PC-9 (cell line): ENCODE measurements around the gene LRFN3. TPM values are rescaled to one million over a fixed set of nuclear protein-coding genes. Genes with fewer than 3 reads are reported as not detected.

ENCODE experiments used
- BruUV-seq: library from RNA; stranded (reverse); fragments of 400-500 nt; replicated peaks from 2 replicates; lab custom pipeline; 2021; lab: Mats Ljungman, UMichigan
- CTCF ChIA-PET: fragments of 300-600 bp; sonication (Branson Sonifier 250); formaldehyde crosslinking; loops from one replicate; lab custom pipeline; 2022; ENCODE audit warnings: antibody characterized with exemption; lab: Charles Lee
- POLR2A ChIA-PET: fragments of 300-600 bp; sonication (Branson Sonifier 250); formaldehyde crosslinking; loops from one replicate; lab custom pipeline; 2022; ENCODE audit warnings: antibody characterized with exemption; ENCODE audit not compliant: unreplicated experiment; lab: Charles Lee
- DNase-seq, 2 experiments: peaks; one replicate each; pipeline versions ENCODE4 v3.0.0 to v3.0.0-alpha.2; 2015 to 2022; ENCODE audit warnings: mixed read lengths in 1 of 2
- H2AFZ ChIP-seq: fragments of 200-600 bp; sonication (generic); 2 replicates; pipeline ENCODE4 v1.8.1; 2017; ENCODE audit warnings: antibody characterized with exemption
- H3F3A ChIP-seq: fragments of 200-600 bp; sonication (generic); 2 replicates; pipeline ENCODE4 v1.8.1; 2017; ENCODE audit warnings: antibody characterized with exemption, mild to moderate bottlenecking, low read depth; ENCODE audit not compliant: insufficient read depth
- H3K27ac ChIP-seq: fragments of 200-600 bp; sonication (generic); 2 replicates; pipeline ENCODE4 v1.6.1; 2016; ENCODE audit warnings: mixed run types
- H3K27me3 ChIP-seq: fragments of 200-600 bp; sonication (generic); 2 replicates; pipeline ENCODE4 v1.6.1; 2016; ENCODE audit warnings: low read depth, mixed run types; ENCODE audit not compliant: insufficient read depth
- H3K36me3 ChIP-seq: fragments of 200-600 bp; sonication (generic); 2 replicates; pipeline ENCODE4 v1.6.1; 2016; ENCODE audit warnings: low read depth, mixed run types
- H3K4me1 ChIP-seq: fragments of 200-600 bp; sonication (generic); replicated peaks from 2 replicates; pipeline ENCODE4 v1.6.1; 2016; ENCODE audit warnings: mixed run types; ENCODE audit not compliant: insufficient read depth
- H3K4me2 ChIP-seq: fragments of 200-600 bp; sonication (generic); 2 replicates; pipeline ENCODE4 v1.6.1; 2017; ENCODE audit warnings: mixed run types
- H3K4me3 ChIP-seq: fragments of 200-600 bp; sonication (generic); 2 replicates; pipeline ENCODE4 v1.6.1; 2016; ENCODE audit warnings: mixed run types
- H3K79me2 ChIP-seq: fragments of 200-600 bp; sonication (generic); 2 replicates; pipeline ENCODE4 v1.6.1; 2017; ENCODE audit warnings: low read depth, mixed run types
- H3K9me2 ChIP-seq: fragments of 200-600 bp; sonication (generic); 2 replicates; pipeline ENCODE4 v1.8.1; 2017; ENCODE audit warnings: mild to moderate bottlenecking; ENCODE audit not compliant: insufficient read depth
- H3K9me3 ChIP-seq: fragments of 200-600 bp; sonication (generic); 2 replicates; pipeline ENCODE4 v1.8.1; 2016; ENCODE audit warnings: low read depth; ENCODE audit not compliant: insufficient read depth
- H4K20me1 ChIP-seq: fragments of 200-600 bp; sonication (generic); 2 replicates; pipeline ENCODE4 v1.8.1; 2017; ENCODE audit not compliant: insufficient read depth
- EZH2 ChIP-seq: fragments of 200-600 bp; sonication (generic); IDR thresholded peaks from 2 replicates; pipeline ENCODE4 v1.8.0; 2017; ENCODE audit warnings: antibody characterized with exemption, low read depth
- intact Hi-C: fragments of 100-400 bp; cut with micrococcal nuclease; formaldehyde crosslinking; loops from one replicate; pipeline ENCODE4 v1.10.0; 2022; ENCODE audit not compliant: unreplicated experiment
- total RNA-seq: library from RNA; stranded (reverse); gene quantifications from 2 replicates; pipeline ENCODE4 v1.2.3, GENCODE V29; 2021
- TF ChIP-seq, protein P1 (sequence below): fragments of 200-600 bp; sonication (generic); conservative IDR thresholded peaks from 2 replicates; pipeline ENCODE4 v1.6.1; 2017; ENCODE audit warnings: mixed run types, antibody characterized with exemption, mild to moderate bottlenecking, moderate library complexity

LRFN3 gene
- total RNA-seq, 1 experiment from 2014 or later: 10.5 TPM

DNA sequence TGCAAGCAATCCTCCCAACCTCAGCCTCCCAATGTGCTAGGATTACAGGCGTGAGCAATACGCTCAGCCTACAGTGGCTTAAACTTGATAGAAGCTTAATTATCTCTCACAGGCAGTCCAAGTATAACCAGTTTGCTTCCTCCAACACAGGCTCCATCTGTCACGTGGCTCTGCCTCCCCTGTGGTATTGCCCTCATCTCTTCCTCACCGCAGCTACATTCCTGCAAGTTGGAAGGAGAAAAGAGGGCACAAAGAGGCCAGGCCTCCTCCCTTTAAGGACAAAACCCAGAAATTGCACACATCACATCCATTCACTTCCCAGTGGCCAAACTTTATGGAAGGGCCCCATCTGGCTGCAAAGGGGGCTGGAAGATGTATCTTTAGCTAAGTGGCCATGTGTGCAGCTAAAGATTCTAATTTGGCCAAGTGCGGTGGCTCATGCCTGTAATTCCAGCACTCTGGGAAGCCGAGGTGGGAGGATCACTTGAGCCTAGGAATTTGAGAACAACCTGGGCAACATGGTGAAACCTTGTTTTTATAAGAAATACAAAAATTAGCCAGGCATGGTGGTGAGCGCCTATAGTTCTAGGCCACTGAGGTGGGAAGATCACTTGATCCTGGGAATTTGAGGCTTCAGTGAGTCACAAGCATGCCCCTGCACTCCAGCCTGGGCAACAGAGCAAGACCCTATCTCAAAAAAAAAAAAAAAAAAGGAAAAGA, 55.7 kb downstream of the LRFN3 start:
- H2AFZ ChIP-seq: no peak overlapping the region
- CTCF ChIA-PET: interaction anchor here (0.7 kb wide), 1 partner anchor 486 kb away, joined by 3 read pairs; no protein-coding TSS in a partner anchor

DNA sequence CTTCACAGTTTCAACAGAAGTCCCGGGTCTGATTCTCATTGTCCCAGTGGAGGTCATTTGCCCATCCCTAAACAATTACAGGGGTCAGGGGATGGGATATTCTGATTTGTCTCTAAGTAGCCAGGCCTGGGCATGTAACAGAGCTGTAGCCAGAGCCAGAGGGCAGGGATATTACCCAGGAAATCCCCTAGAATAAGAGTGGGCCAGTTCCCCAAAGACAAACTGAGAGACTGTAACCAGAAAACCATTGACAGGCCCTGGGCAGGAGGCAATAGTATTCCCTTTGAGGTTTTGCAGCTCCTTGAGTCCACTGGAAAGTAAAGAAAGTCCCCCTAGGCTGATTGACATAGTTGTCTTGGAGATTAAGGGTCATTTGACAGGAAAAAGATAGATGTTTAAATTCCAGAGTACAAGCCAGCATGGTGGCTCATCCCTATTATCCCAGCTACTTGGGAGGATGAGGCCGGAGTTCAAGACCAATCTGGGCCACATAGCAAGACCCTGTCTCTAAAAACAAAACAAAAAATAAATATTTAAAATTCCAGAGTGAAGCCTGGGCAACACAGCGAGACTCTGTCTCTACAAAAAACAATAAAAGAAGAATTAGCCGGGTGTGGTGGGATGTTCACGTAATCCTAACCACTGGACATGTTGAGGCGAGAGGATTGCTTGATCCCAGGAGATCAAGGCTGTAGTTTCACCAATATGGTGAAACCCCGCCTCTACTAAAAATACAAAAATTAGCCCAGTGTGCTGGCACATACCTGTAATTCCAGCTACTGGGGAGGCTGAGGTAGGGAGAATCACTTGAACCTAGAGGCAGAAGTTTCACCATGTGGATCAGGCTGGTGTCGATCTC, 57.0 kb downstream of the LRFN3 start:
- Histone ChIP-seq H3K27ac (no peak overlapping the region), H3K4me3 (no peak overlapping the region), H3K4me2 (no peak overlapping the region), H2AFZ (no peak overlapping the region), H4K20me1 (peaks cover 11% of the 10 kb centered on the region; the same call in 1 of the 2 replicates), H3K9me2 (no peaks in the 10 kb centered on the region), H3K27me3 (peaks cover 9% of the 10 kb centered on the region), H3K36me3 (no peaks in the 10 kb centered on the region), H3K4me1 (peaks cover 8% of the 10 kb centered on the region; the same call in 1 of the 2 replicates), H3F3A (no peaks in the 10 kb centered on the region), H3K9me3 (no peaks in the 10 kb centered on the region; the same call in 1 of the 2 replicates), H3K79me2 (peaks cover 21% of the 10 kb centered on the region)
- ChIA-PET POLR2A (interaction anchor here (0.7 kb wide), 1 partner anchor 135 kb away, joined by 5 read pairs; no protein-coding TSS in a partner anchor), CTCF (no interaction called here)
- BruUV-seq: no TSS peak
- TF ChIP-seq, protein P1, sequence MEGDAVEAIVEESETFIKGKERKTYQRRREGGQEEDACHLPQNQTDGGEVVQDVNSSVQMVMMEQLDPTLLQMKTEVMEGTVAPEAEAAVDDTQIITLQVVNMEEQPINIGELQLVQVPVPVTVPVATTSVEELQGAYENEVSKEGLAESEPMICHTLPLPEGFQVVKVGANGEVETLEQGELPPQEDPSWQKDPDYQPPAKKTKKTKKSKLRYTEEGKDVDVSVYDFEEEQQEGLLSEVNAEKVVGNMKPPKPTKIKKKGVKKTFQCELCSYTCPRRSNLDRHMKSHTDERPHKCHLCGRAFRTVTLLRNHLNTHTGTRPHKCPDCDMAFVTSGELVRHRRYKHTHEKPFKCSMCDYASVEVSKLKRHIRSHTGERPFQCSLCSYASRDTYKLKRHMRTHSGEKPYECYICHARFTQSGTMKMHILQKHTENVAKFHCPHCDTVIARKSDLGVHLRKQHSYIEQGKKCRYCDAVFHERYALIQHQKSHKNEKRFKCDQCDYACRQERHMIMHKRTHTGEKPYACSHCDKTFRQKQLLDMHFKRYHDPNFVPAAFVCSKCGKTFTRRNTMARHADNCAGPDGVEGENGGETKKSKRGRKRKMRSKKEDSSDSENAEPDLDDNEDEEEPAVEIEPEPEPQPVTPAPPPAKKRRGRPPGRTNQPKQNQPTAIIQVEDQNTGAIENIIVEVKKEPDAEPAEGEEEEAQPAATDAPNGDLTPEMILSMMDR: no peak
- TF ChIP-seq EZH2: no peak
- intact Hi-C loops: loop anchor here (10.0 kb wide), 1 partner anchor 248 kb away; the partner anchor contains the start of genes IGFLR1, LIN37, PSENEN and U2AF1L4
- DNase-seq: no peak

More for the DNA sequence above, 55.7 kb downstream of the LRFN3 start:
- H3K4me2 ChIP-seq: no peak overlapping the region
- peaks cover 8% of the 10 kb centered on the region; the same call in 1 of the 2 replicates for H4K20me1 ChIP-seq
- H3K4me1 ChIP-seq: peaks cover 8% of the 10 kb centered on the region; the same call in 1 of the 2 replicates
- peaks cover 21% of the 10 kb centered on the region for H3K27me3 ChIP-seq
- no peaks in the 10 kb centered on the region; the same call in 1 of the 2 replicates for H3K9me3 ChIP-seq
- no peak for TF ChIP-seq EZH2
- TF ChIP-seq, protein P1: no peak
- H3K4me3 ChIP-seq: no peak overlapping the region
- intact Hi-C loops: loop anchor here (10.0 kb wide), 1 partner anchor 247 kb away; the partner anchor contains the start of genes IGFLR1, LIN37, PSENEN and U2AF1L4
- no peaks in the 10 kb centered on the region for H3K9me2 ChIP-seq
- POLR2A ChIA-PET: interaction anchor here (0.6 kb wide), 1 partner anchor 273 kb away, joined by 4 read pairs; no protein-coding TSS in a partner anchor
- BruUV-seq: no TSS peak
- no peaks in the 10 kb centered on the region for H3F3A ChIP-seq
- no peak for DNase-seq
- H3K79me2 ChIP-seq: peaks cover 16% of the 10 kb centered on the region
- no peaks in the 10 kb centered on the region for H3K36me3 ChIP-seq
- H3K27ac ChIP-seq: no peak overlapping the region
